ENCODE measurements around the gene GLIPR1.
A peak's percentile ranks its signal among the peaks of the same experiment; 100 is the strongest.
"Not testable (repeated sequence)": the region's sequence is repeated elsewhere in the genome, so short reads cannot be mapped to it uniquely, and the experiment has no call there.

The GLIPR1 gene

DNA sequence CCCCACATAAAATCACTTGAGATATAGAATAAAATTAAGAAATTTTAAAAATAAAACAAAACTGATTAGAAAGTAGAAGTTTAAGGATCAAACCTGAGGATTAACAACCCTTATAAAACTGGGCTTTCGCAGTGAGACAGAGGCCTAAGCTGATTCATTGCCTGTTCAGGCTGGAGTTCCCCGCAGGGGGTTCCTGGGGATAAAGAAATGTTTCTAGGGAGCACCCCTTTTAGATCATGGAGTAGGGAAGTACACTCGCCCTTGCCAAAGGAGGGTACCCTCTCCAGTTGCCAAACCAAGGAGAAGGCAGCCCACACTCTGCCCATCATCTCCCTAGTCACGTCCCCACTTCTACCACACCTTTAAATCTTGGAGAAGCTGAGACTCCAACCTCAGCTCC is 6.8 kb downstream of the GLIPR1 start:
- ATAC-seq, result no peak
- Mint-ChIP-seq H3K4me1 (peaks cover 48% of the 10 kb centered on the region), H3K27ac (no peak overlapping the region)

DNA sequence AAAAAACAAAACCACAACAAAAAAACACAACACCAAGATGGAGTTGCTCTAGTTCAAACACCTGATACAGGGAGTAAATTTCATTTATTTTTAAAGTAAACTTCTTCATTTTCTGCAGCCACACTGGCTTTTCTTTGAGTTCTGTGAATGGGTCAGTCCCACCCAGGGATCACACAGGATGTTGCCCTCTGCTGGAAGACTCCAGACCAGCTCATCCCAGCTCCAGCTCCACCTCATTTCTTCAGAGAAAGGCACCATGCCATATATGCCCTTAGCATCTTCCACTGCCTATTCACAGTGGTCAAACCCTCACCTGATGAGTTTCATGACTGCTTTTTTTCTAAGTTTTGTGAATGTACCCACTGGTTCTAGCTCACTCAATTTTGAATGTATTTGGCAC is 8.0 kb downstream of the GLIPR1 start:
- no peak overlapping the region for H3K4me3 Mint-ChIP-seq
- H3K27ac Mint-ChIP-seq, result no peak overlapping the region
- no peaks in the 10 kb centered on the region for H3K27me3 Mint-ChIP-seq
- DNase-seq (no peak), ATAC-seq (no peak)
- no peaks in the 10 kb centered on the region for H3K9me3 Mint-ChIP-seq
- peaks cover 36% of the 10 kb centered on the region for H3K4me1 Mint-ChIP-seq

More for the DNA sequence above, 6.8 kb downstream of the GLIPR1 start:
- DNase-seq, result no peak
- Mint-ChIP-seq H3K27me3 (no peaks in the 10 kb centered on the region), H3K4me3 (no peak overlapping the region), H3K9me3 (no peaks in the 10 kb centered on the region)

DNA sequence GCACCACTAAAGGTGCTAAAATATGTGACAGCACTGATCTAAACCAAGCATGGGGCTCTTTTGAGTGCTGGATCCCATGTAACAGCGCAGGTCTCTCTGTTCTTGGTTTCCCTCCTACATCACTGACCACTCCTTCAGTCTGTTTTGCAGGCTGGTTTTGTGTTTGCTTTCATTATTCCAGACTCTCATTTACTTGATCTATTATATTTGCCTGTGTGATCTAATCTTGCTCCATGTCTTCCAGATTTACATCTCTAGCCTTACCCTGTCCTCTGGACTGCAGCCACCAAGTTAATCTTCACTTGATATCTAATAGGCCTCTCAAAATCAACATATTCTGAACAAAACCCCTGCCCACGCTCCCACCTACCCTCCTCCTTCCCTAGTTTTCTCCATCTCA is 8.6 kb downstream of the GLIPR1 start:
- Mint-ChIP-seq H3K27ac (peak overlapping the region in 1 of 2 donors; percentile 1), H3K9me3 (no peaks in the 10 kb centered on the region), H3K27me3 (no peaks in the 10 kb centered on the region), H3K4me1 (peaks cover 30% of the 10 kb centered on the region), H3K4me3 (peak overlapping the region; percentile 16 to 44)
- DNase-seq (no peak), ATAC-seq (peak; percentile 4)

DNA sequence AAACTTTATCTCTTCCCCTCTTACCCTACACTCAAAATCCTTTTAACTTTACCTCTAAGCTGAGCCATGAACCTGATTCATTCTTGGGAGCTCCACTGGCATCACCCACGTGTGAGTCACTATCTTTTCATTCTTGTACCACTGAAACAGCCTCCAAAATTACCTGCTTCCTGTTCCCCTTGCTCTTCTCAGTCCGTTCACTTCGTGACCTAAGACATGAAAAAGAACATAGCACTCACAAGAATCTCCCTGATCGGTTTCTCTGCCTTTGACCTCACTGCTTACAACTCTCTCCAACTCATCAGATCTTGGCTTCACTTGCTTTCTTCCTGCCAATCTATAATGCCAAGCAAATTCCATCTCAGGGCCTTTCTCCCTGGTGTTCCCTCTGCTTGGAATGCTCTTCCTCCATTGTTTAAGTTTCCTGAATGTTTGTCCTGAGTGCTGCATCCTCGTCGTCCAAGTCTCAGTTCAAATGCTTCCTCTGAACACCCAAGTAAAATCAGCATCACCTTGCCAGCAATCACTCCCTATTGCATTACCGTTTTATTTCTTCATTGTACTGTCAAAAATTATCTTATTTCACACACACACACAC is 9.2 kb downstream of the GLIPR1 start:
- Mint-ChIP-seq H3K27ac (peak overlapping the region in 1 of 2 donors; percentile 55), H3K4me1 (peaks cover 25% of the 10 kb centered on the region), H3K4me3 (peak overlapping the region; percentile 16 to 44), H3K27me3 (no peaks in the 10 kb centered on the region), H3K9me3 (no peaks in the 10 kb centered on the region)
- ATAC-seq, result peak; percentile 98
- peak in 1 of 2 donors; percentile 61 for DNase-seq

DNA sequence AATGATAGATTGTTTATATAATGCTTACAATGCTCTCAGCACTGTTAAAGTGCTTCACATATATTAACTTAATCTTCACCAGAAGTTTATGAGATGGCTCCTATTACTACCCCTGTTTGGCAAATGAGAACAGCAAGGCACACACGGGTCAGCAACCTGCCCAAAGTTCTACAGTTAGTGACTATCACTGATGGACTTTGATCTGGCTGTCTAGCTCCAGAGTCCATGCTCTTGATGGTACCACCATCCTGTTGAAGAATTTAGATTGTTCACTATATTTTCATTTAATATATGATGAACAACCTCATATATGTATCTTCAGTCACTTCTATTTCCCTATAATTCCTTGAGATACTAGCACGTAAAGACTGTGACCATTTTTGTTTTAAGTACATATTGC is 10.6 kb downstream of the GLIPR1 start:
- no peak overlapping the region for H3K27ac Mint-ChIP-seq
- H3K4me1 Mint-ChIP-seq, result peaks cover 20% of the 10 kb centered on the region

DNA sequence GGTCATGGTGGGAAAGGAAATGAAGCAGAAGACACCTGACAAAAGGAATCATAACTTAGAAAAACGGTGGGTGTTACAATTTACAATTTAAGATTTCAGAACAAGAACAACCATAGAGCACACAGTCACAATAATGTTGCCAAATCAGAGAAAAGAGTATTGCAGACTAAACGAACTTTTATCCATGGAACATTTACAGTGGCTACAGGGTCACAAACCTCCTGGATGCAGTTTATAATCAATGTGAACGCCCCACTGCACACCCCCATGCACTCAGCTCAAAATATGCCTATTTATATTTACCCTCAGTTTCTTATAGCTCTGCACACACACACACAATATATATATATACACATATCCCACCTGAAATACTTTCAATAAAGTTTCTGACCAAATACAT is 22.9 kb downstream of the GLIPR1 start:
- H3K27ac Mint-ChIP-seq, result no peak overlapping the region
- ATAC-seq, result no peak
- H3K4me1 Mint-ChIP-seq, result peaks cover 10% of the 10 kb centered on the region
- DNase-seq, result no peak
- H3K4me3 Mint-ChIP-seq, result no peak overlapping the region
- no peaks in the 10 kb centered on the region for H3K27me3 Mint-ChIP-seq
- no peaks in the 10 kb centered on the region for H3K9me3 Mint-ChIP-seq

More for the DNA sequence above, 10.6 kb downstream of the GLIPR1 start:
- no peak overlapping the region for H3K4me3 Mint-ChIP-seq
- no peaks in the 10 kb centered on the region for H3K27me3 Mint-ChIP-seq
- ATAC-seq (no peak), DNase-seq (no peak)
- no peaks in the 10 kb centered on the region for H3K9me3 Mint-ChIP-seq

DNA sequence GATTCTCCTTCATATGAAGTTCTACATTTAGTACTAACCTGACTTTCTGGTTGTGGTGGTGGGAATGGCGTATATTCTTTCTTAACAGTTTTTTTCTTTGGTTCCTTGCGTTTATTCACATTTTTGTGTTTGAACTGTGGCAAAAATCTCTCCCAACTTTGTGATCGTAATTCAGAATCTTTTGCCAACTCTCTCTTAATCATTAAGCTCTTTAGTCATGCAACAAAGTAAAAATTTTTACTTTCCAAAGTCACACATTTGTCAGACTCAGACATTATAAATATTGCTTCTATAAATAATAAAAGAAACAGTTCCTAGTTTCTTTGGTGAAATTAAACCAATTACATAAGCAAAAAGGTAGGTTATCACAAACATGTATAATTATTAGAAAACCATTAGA is 23.3 kb downstream of the GLIPR1 start:
- Mint-ChIP-seq H3K4me1 (peaks cover 14% of the 10 kb centered on the region), H3K27me3 (no peaks in the 10 kb centered on the region), H3K27ac (no peak overlapping the region), H3K4me3 (no peak overlapping the region), H3K9me3 (no peaks in the 10 kb centered on the region)
- ATAC-seq (no peak), DNase-seq (no peak)

DNA sequence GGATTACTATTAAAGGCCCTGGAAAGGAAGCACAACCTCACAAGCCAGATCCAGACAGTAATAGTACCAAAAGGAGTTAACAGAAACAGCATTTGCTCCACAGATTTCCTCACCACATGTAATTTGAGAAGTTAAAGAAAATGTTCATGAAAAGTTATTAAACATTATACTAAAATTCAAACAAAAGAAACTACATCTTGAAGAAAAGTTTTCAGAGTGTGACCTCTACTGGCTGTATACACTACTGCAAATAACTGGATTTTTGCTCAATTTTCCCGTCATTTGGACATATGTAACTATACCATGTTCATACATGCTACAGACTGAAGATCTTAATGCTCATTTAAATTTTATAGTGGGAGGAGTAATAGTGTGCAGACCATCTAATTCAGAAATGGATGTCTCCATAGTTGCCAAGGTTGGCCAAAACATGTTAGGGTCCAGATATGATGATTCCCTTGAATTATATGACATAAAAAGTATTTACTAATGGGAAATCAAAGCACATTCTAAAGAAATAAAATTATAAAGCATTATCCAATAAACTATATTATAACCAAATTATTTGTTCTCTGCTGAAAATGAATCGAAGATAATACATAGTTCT is 25.3 kb downstream of the GLIPR1 start:
- Mint-ChIP-seq H3K9me3 (no peaks in the 10 kb centered on the region), H3K4me3 (no peak overlapping the region), H3K27ac (no peak overlapping the region), H3K4me1 (peaks cover 32% of the 10 kb centered on the region), H3K27me3 (no peaks in the 10 kb centered on the region)
- peak; percentile 35 for ATAC-seq
- no peak for DNase-seq

DNA sequence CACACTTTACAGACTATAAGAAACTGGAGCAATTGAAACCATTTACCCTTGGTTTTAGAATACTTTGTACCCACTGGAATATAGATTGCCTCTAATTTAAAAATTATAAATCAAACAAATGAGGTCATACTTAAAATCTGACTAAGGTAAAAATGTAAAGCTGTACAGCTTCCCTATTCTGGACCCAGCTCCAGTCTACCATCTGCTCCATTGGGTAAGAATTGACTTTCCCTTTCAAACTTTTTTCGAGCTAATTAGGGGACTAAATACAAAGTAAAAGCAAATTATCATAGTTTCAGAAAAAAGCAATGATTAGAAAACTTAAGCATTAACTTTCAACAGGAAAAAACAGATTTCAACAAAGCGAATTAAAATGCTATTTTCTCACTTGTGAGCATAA is 26.5 kb downstream of the GLIPR1 start:
- H3K4me3 Mint-ChIP-seq, result no peak overlapping the region
- H3K9me3 Mint-ChIP-seq, result no peaks in the 10 kb centered on the region
- H3K27ac Mint-ChIP-seq, result no peak overlapping the region
- no peak for ATAC-seq
- H3K4me1 Mint-ChIP-seq, result peaks cover 37% of the 10 kb centered on the region
- no peaks in the 10 kb centered on the region for H3K27me3 Mint-ChIP-seq
- no peak for DNase-seq

DNA sequence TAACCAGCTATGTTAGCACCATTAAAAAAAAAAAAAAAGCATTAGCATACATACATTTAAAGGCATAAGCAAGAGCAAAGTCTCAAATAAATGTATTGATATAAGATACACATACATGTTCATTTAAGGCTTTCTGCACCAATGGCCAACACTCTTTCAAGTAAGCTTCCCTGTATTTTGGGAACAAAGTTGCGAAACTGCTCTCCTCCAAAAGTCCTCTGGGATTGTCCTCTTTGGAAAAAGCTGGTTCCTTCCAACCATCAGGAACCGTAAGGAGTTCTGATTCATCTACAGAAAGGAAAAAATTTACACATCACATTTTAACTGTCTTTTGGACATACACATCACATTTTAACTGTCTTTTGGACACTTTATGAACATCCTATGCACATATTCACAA is 27.6 kb downstream of the GLIPR1 start:
- no peak for DNase-seq

DNA sequence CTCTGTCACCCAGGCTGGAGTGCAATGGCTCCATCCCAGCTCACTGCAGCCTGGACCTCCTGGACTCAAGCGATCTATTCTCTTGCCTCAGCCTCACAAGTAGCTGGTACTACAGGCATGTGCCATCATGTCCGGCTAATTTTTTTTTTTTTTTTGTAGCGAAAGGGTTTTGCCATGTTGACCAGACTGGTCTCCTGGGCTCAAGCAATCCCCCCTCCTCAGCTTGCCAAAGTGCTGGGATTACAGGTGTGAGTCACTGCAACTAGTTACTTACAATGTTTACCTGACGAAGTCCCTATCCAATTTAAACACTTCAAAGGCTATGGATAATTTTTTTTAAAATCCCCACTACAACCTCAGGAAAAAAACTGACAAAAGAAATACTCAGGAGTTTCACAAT is 29.1 kb downstream of the GLIPR1 start:
- DNase-seq, result no peak
- Mint-ChIP-seq H3K27me3 (no peaks in the 10 kb centered on the region), H3K4me3 (peak overlapping the region; percentile 96 to 98), H3K4me1 (peaks cover 37% of the 10 kb centered on the region), H3K9me3 (no peaks in the 10 kb centered on the region), H3K27ac (peak overlapping the region in 1 of 2 donors; percentile 71)
- ATAC-seq, result no peak

More for the DNA sequence above, 27.6 kb downstream of the GLIPR1 start:
- ATAC-seq, result no peak
- Mint-ChIP-seq H3K4me3 (peak overlapping the region in 1 of 2 donors; percentile 17), H3K27me3 (no peaks in the 10 kb centered on the region), H3K4me1 (peaks cover 37% of the 10 kb centered on the region), H3K27ac (no peak overlapping the region), H3K9me3 (no peaks in the 10 kb centered on the region)

DNA sequence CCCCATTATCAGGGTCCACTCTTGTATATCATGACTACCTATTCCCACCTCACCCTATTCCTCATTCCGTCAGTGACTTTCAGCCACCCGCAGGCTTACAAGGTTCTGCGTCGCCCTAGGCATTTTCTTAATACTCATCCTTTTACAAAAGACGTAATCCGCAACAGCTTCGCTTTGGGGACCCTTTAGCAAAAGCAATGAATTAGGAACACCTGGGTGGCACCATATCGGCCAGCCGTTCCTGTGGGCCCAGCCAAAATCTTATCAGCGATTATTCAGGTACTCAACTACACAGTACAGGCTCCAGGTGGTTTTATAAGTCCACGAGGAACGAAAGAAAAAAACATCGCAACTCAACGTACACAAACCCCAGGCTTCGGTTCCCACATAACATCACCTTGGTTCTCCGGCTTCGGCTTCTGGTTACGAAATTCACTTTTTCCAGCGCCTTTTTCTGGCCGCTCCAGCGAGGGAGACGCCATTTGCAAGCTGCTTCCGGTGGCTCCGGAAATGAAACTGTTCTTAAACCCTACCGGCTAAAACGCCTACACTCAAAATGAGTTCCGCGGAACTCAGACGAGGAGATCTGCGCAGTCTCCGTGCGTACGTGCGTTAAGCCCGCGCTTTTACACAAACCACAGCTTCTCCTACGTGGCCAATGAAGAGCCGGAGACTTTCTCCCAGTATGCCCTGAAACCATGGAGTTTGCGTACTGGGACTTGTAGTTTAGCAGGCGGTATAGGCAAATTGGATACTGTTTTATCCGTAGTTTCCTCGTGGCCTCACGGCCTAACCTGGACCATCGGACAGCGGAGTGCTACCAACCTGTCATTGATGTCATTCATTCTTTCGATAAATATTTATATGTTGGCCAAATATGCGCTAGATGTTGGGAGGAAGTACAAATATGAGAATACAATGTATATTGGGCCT is 30.8 kb downstream of the GLIPR1 start, which contains the start of gene KRR1:
TSS of gene KRR1 (minus strand) at position 494 of the 933 bp plus-strand sequence. CDS start at position 482, 12 bp downstream.
- Mint-ChIP-seq H3K9me3 (no peaks in the 10 kb centered on the region), H3K27ac (peak within 1 kb of the TSS; percentile 99), H3K27me3 (no peaks in the 10 kb centered on the region), H3K4me1 (peaks cover 37% of the 10 kb centered on the region), H3K4me3 (peak within 1 kb of the TSS; percentile 96 to 98)
- DNase-seq (peak; percentile 78 to 90), ATAC-seq (peak; percentile 98)

DNA sequence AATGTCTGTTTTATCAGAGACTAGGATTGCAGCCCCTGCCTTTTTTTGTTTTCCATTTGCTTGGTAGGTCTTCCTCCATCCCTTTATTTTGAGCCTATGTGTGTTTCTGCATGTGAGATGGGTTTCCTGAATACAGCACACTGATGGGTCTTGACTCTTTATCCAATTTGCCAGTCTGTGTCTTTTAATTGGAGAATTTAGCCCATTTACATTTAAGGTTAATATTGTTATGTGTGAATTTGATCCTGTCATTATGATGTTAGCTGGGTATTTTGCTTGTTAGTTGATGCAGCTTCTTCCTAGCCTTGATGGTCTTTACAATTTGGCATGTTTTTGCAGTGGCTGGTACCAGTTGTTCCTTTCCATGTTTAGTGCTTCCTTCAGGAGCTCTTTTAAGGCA is 40.7 kb downstream of the GLIPR1 start:
- peaks cover 55% of the 10 kb centered on the region for H3K27me3 Mint-ChIP-seq

DNA sequence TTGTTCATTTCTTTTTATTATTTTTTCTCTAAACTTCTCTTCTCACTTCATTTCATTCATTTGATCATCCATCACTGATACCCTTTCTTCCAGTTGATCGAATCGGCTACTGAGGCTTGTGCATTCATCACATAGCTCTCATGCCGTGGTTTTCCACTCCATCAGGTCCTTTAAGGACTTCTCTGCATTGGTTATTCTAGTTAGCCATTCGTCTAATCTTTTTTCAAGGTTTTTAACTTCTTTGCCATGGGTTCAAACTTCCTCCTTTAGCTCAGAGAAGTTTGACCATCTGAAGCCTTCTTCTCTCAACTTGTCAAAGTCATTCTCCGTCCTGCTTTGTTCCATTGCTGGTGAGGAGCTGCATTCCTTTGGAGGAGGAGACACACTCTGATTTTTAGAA is 41.6 kb downstream of the GLIPR1 start:
- Mint-ChIP-seq H3K27me3 (peaks cover 64% of the 10 kb centered on the region), H3K9me3 (peaks cover 10 to 12% of the 10 kb centered on the region in 2 donors)
- not testable (repeated sequence) for H3K4me1 Mint-ChIP-seq, H3K4me3 Mint-ChIP-seq, ATAC-seq, H3K27ac Mint-ChIP-seq, DNase-seq

More for the DNA sequence above, 40.7 kb downstream of the GLIPR1 start:
- not testable (repeated sequence) for H3K4me3 Mint-ChIP-seq, DNase-seq, ATAC-seq, H3K4me1 Mint-ChIP-seq, H3K27ac Mint-ChIP-seq
- H3K9me3 Mint-ChIP-seq, result peaks cover 10 to 12% of the 10 kb centered on the region in 2 donors

DNA sequence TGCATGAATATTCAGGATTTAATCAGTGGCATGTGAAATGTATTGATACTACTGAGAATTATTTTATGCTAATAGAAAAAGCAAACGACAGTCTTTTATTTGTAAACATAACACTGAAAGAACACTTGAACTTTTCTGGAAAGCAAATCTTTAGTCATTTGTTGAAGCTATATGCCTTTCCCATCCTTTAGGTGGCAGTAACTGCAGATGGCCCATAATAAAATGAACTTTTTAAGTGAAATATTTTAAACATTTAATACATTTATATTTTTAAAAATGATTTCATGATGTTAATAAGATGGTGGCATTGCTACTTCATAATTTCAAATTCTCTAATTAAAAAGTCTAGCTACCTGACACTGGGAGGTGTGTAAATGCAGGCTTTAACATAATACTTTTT is 44.7 kb downstream of the GLIPR1 start:
- H3K27ac Mint-ChIP-seq, result no peak overlapping the region
- H3K27me3 Mint-ChIP-seq, result peaks cover 56% of the 10 kb centered on the region
- ATAC-seq (no peak), DNase-seq (no peak)
- peaks cover 8% of the 10 kb centered on the region for H3K4me1 Mint-ChIP-seq
- peaks cover 10 to 12% of the 10 kb centered on the region in 2 donors for H3K9me3 Mint-ChIP-seq
- H3K4me3 Mint-ChIP-seq, result no peak overlapping the region
